ENCODE results near the gene POMC.

- TF ChIP-seq CTCF (IDR thresholded peaks at IDR 0.05; ENCODE audit: insufficient read depth, low read length, poor library complexity, severe bottlenecking) (no peak), EZH2phosphoT487 (conservative IDR thresholded peaks at IDR 0.05; ENCODE audit: low read length) (no peak)
Observed at GRCh38 chr2:25141120-25141519, 27.3 kb downstream of the POMC start.
